ENCODE data around the gene SLC16A9.
"Not testable (repeated sequence)": the region's sequence is repeated elsewhere in the genome, so short reads cannot be mapped to it uniquely, and the experiment has no call there.

The SLC16A9 gene

DNA sequence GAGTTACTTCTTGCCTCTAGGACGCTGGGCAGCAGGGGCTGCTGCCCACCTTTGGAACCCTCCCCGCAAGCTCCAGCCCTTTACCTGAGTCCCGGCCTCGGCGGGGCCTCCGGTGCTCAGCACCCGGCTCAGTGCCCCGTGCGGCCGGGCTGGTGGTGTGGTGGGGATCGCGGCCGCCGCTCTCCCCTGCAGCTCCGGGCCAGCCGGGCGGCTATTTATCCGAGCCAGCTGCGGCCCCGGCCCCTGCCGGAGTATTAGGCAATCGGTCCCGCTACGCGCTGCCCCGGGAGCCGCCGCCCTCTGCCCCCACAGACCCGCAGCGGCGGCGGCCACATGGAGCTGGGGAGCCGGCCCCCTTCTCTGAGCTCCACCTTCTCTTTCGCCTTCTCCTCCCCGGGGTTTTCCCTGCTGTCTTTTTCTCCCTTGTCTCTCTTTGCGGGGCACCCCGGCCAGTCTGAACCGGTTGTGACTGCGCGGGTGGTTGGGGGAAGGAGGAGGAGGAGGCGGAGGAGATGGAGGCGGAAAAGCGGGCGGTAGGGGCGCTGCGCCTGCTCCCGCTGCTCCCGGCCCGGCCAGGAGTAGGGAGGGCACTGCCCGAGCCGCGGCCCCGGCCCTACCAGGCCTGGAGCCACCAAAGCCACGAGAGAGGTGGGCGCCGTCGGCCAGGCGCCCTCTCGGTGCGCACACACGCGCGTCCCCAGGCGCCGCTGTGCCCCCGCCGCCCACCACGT lies at the start of gene SLC16A9:
Gene SLC16A9, minus strand, starts transcription at position 456 of the 731 bp plus-strand sequence. CDS start 25,559 bp downstream, outside the sequence.
- DNase-seq, result peak; percentile 90

DNA sequence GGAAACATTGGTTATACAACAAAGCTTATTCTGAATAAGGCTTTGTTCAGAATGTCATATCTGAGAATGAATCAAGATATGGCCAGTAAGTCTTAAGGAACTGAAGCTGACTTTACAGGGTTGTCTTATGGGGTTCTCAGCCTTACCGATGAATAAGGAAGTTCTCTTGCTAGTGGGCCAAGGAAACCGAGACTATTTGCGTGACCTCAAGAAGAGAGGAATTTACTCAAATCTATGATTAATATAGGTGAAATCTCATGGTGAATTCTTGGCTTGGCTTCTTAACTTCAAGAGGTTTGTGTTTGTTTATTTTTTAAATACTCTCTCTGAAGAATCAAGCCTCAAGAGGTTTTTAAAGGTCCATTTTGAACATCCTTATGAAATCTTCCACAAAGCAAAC lies 48.3 kb upstream of the SLC16A9 start:
- DNase-seq, result no peak

DNA sequence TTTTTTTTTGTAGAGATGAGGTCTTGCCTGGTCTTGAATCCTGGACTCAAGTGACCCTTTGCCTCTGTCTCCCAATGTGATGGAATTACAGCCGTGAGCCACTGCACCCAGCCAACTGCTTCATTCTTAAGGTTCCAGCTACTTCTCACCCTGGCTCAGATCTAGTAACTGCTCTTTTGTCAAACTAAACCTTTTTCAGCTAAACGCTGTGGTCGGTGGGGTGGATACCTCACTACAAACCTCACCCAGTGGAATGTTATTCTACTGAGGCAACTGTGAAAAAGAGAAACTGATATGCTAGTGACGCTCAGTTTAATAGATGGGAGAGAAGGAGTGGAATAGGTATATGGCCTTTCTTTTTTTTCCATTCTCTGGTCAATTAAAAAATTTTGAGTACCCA lies 45.3 kb upstream of the SLC16A9 start:
- DNase-seq, result no peak

DNA sequence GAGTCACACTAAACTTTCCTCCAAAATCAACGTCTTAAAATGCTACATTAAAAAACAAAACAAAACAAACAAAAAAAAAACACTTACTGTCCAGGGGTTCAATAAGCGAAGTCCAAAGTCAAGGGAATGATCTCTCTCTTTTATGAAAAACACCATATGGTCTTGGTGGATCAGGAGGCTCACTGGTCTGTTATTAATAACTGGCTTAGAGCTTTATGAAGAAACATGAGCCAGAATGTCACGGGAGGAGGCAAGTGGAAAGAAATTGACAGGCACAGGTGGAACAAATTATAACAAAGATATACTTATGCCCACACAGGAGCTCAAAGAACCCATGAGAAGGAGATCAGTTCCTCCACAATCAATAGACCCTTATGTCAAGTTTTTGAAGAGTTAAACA lies 43.6 kb upstream of the SLC16A9 start, which contains the start of gene MRLN:
Gene MRLN, minus strand, starts transcription at position 189 of the 400 bp plus-strand sequence.
- no peak for DNase-seq

- no peak for DNase-seq
Measured at GRCh38 chr10:59752278-59752940, 42.8 kb upstream of the SLC16A9 start.

DNA sequence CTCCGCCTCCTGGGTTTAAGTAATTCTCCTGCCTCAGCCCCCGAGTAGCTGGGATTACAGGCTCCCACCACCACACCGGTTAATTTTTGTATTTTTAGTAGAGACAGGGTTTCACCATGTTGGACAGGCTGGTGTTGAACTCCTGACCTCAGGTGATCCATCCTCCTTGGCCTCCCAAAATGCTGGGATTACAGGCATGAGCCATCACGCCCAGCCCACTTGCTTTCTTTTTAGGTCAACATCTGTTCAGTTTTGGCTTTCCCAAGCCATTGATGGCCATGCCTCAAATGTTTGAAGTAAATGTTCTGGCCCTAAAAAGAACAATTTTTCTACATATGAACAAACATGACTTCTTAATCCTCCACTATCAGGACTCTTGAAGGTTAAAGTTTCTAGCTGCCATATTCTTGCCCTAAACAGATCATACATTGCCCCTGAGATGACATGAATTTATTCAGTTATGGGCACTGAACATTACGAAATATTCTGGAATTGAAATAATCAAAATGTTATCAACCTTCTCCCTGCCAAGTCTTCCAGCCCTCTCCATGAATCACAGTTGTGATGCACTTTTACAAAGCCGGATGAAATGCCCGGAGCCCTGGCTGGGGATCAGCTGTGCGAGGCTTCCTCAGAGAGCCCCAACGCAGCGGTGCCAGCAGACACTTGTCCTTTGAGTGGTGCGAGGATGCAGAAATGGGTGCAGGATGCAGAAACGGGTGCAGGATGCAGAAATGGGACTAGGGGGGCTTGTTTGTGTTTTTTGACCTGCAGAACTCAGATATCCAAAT lies 40.7 kb upstream of the SLC16A9 start:
- DNase-seq, result no peak

- DNase-seq, result peak; percentile 7
Measured at GRCh38 chr10:59748834-59749233, 39.2 kb upstream of the SLC16A9 start.

- DNase-seq, result no peak
Measured at GRCh38 chr10:59745163-59745650, 35.6 kb upstream of the SLC16A9 start.

GRCh38 chr10:59744762-59745161 lies 35.1 kb upstream of the SLC16A9 start:
- DNase-seq, result not testable (repeated sequence)

- DNase-seq, result not testable (repeated sequence)
Measured at GRCh38 chr10:59744156-59744555, 34.5 kb upstream of the SLC16A9 start.

- DNase-seq, result no peak
Measured at GRCh38 chr10:59741583-59741982, 31.9 kb upstream of the SLC16A9 start.

DNA sequence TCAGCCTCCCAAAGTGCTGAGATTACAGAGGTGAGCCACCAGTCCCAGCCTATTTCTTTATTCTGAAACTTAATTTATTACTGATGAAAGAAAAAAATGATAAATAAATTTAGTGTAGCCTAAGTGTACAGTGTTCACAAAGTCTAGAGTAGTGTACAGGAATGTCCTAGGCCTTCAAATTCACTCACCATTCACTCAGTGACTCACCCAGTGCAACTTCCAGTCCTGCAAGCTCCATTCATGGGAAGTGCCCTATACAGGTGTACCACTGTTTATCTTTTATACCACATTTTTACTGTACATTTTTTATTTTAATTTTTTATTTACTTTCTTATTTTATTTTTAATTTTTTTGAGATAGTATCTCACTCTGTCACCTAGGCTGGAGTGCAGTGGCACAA lies 31.4 kb upstream of the SLC16A9 start:
- DNase-seq, result no peak

- no peak for DNase-seq
Measured at GRCh38 chr10:59736749-59737148, 27.1 kb upstream of the SLC16A9 start.

GRCh38 chr10:59735296-59735695 lies 25.6 kb upstream of the SLC16A9 start:
- no peak for DNase-seq

GRCh38 chr10:59734014-59734462 lies 24.4 kb upstream of the SLC16A9 start:
- no peak for DNase-seq

DNA sequence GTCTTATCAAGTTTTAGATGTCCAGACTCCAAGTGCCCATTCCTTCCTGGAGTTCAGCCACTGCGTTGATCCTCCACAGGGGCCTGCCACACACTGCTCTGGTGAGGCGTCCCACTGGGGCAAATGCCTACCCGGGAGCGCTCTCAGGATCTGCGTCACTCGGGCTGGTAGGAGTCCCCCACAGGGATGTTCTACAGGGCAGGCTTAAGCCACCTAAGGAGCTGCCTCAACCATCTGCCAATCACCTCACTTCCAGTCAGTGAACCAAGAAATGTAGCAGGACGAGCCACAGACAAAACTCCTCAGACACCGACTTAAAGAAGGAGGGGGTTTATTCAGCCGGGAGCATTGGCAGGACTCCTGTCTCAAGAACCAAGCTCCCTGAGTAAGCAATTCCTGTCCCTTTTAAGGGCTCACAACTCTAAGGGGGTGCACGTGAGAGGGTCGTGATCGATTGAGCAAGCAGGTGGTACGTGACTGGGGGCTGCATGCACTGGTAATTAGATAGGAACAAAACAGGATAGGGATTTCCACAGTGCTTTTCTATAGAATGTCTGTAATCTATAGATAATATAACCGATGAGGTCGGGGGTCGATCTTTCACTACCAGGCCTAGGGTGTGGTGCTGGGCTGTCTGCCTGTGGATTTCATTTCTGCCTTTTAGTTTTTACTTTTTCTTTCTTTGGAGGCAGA lies 23.8 kb upstream of the SLC16A9 start:
- DNase-seq, result not testable (repeated sequence)

GRCh38 chr10:59732849-59733248 lies 23.2 kb upstream of the SLC16A9 start:
- not testable (repeated sequence) for DNase-seq

- DNase-seq, result not testable (repeated sequence)
Measured at GRCh38 chr10:59729167-59729566, 19.5 kb upstream of the SLC16A9 start.

DNA sequence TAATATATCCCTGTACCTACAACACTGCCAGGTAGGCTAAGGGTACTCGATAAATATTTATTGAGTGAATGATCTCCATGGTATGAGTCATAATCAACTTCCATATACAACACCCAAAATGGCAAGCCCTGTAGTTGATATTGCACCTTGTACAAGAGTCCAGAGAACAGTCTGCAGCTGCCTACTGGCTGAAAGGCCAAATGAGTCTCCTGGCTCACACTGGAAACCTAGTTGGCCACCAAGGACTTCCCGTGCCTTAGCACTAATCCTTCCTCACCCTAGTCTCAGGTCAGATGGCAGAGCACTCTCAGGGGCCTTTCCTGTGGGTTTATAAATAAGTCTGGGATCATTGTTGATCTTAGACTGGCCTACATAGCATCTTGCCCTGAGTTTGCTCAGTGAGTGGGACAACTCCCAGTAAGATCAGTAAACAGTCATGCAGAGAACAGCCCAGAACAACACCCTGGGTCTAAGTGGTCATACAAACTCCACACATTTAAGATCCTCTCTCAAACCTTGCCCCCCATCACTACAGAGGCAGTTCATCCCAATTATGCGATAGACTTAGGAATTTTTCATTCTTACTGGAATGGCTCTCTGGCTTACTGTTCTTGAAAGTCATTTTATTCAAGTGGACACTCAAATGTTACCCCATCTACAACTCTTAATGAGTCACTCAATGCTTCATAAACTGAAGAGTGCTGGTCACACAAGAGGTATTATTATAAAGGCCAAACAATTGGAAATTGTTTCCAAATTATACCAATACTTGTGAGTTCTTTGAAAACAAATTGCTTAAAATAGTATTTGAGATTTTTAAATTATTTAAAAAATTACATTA lies 14.7 kb upstream of the SLC16A9 start:
- DNase-seq, result no peak

GRCh38 chr10:59720377-59720776 lies 10.7 kb upstream of the SLC16A9 start:
- no peak for DNase-seq

DNA sequence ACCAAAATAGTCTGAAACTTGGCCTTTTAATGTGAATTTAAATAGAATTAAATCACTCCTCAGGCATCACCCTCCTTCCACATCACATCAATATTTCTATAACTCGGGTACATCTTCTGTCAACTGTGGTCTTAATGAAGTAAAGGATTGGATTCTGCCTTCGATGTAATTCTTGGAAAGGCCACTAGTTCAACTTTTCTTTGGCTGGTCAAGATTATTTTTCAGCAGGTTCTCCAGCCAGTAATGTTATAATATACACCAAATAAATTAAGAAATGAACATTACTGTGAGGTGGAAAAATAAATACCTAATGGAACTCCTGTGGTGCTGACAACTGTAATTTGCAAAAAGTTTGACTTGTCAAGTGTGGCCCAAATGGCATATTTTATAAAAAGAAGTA lies 9.7 kb upstream of the SLC16A9 start:
- no peak for DNase-seq

DNA sequence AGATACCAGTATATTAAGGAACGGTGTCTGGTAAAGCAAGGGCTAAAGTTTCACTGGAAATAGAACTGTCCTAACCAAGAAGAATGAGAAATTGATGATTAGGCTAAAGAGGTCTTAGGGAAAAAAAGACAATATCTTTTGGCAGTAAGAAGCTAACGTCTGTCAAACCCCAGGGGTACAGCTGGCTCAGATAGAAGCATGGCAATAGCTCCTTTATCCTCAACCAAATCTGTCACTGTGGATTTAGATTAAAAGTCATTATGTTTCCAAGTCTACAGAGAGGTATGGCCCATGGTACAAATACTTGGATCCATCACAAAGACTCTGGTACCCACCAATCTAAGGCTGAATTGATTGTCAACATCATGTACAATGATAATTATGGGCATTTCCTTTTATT lies 8.6 kb upstream of the SLC16A9 start:
- no peak for DNase-seq

Measured in activated CD4-positive, alpha-beta T cell treated with anti-CD3 and anti-CD28 coated beads, Interleukin-2, Interleukin-6, amounts not matched to agents 100 ng/mL and 50 ng/mL, durations not matched to agents 16 hours and 8 hours (primary cell).